Measurements from ENCODE around the gene NRG2.

Gene NRG2

GRCh38 chr5:139831624-139832023, 211.5 kb downstream of the NRG2 start:
- FAIRE-seq: no peak

- no peak for FAIRE-seq
These were observed 213.6 kb downstream of the NRG2 start for GRCh38 chr5:139829471-139829870.

DNA sequence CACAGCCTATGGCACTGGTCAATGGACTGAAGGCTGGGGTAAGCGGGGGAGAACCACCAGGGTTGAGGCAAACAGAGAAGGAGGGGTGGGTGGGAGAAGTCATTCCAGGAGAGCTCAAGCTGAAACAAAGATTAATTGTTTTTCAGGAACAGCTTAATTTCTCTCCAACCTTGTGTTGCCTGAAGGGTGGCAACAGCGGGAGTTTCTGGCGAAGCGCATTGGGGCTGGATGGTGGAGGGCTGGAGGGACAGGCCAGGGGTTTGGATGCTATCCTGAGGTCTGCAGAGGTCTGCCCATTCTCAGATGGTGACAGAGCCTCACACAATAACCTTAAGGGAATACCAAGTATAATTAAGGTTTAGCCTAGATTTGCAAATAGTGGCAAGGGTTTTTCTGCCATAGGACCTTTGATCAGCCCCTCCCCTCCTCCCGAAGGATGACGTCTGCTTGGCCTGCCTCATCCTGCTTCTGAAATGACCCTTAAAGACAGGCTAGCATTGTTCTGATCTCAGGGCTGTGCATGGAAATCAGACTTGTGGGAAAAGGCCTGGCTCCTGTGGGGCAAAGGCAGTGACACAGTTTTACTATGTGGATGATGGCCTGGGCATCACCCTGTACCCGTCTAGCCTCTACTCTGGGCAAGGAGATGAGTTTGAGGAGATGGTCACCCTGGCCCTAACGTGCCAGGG, 214.7 kb downstream of the NRG2 start:
- no peak for FAIRE-seq

DNA sequence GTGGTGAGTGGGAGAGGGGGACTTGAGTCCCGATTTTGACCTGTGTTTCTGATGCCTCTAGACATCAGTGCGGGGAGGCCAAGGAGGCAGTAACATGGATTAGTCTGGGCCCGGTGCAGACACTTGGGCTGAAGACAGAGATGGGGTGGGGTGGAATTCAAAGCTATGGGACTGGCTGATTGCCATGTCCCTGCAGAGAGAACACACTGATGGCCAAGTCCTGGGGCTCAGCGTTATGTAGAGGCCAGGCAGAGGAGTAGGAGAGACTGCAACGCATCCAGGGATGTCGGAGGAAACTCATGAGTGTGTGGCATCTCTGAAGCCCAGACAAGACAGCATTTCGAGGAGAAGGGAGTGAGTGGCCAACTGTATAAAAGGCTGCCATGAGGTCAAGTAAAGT, 217.4 kb downstream of the NRG2 start:
- no peak for FAIRE-seq

DNA sequence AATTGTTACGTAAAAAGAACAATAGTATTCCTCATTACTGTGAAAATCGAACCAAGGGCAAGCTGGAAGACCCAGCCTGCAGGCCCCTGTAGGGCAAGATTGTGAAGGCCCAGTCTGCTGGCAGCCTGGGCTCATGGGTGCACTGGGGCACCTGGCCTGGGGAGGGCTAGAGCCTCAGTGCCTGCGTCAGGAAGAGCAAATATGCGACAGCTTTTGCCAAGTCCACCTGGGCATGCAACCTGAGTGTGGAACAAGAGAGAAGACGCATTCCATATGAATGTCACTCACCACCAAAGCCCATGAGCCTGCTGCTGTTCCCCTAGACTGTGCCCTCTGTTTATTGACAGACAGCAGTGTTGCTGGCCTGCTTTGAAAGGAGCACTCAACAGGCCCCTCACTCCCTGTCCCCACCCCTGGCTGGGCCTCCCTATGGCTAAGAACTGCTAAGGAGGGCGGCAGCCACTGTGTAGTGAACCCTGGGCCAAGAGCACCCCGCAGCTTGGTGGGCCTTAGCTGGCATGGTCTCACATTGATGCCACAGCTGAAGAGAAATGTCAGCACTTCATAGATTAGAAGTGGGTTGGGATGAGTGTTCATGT, 219.2 kb downstream of the NRG2 start:
- FAIRE-seq: no peak

DNA sequence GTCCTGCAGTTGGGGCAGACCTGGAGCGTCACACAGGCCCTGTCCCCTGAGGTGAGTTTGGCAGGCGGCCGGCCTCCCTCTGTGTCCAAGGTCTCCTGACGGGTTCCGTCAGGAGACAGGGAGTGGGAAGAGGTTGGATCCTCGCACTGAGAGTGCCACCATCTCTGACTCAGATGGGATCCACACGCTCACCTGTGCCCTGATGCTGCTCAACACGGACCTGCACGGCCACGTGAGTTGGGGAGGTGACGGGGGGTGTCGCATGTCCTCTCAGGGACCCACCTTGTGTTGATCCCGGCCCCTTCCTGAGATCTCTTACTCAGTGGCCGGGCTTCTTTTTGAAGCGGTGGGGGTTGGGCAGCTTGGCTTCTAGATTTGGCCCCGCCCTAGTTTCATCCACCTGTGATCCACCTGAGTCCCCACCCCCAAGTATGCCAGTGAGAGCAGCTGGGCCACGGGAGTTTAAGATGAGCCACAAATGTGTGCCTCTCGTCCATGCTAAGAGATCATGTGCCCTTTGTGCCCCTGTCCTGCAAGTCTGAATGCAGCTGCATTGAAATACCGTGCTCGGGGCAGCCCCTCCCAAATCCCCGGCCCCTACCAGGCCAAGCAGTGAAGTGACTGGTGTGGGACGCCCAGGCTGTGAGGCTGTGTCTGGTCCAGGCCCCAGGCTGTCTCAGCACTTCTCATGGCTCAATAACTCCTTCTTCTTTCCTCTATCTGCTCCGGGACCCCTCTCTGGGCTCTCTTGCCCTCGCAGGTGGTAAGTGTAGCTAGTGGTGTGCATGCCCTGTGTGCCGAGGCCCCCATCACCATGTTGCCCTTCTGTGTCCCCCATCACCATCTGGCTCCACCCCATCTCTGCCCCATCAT, 220.3 kb downstream of the NRG2 start:
- FAIRE-seq: no peak

DNA sequence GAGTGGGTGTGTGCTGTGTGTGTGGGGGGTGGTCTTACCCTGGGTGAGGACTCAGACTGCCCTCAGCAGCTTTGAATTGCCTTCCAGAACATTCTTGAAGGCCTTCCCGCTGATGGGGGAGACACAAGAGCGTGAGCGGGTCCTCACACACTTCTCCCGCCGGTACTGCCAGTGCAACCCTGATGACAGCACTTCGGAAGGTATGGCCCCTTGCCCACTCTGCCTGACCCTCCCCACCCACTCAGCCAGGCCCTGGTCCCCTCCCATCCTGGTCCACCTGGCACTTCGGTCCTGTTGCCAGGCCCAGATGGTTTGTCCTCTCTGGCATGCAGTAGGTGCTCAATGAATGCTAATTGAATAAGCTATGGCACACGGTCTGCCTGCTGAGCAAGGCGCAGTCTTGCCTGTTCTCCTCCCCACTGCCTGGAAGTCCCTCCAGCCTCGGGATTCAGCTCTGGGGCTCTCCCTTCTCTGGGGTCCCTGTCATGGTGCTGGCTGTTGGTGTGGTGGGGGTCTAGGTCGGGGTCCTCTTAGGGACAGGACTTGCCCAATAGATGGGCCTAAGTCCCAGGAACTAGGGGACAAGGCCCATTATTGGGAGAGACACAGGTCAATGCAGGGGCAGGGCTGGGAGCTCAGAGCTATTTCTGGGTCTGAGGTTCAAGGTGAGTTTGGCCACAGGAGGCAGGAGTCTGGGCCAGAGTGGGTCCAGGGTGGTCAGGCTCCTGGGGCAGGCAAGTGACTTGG, 221.1 kb downstream of the NRG2 start:
- no peak for FAIRE-seq

- FAIRE-seq: no peak
These were observed 222.5 kb downstream of the NRG2 start for GRCh38 chr5:139820606-139821005.

DNA sequence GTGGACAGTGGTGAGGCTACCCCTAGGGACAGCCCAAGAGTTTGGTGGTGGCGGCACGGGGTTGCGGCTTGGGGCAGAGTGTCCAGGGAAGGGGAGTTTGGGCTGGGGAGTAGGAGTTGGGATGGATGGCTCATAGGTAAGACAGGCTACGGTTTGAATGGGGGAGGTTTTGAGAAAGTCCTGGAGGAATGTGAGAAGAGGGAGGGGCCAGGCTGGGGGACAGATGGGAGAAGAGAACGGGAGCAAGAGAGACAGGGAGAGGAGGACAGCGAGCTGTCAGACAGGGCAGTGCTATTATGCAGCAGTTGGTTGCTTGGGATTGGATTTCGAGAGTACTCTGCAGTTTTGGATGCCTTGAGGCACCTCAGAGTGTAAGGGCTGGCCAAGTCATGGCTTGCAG, 223.0 kb downstream of the NRG2 start:
- no peak for FAIRE-seq

GRCh38 chr5:139817970-139818369, 225.1 kb downstream of the NRG2 start:
- no peak for FAIRE-seq

- FAIRE-seq: no peak
These were observed 225.7 kb downstream of the NRG2 start for GRCh38 chr5:139817362-139817761.

GRCh38 chr5:139816566-139816965, 226.5 kb downstream of the NRG2 start:
- FAIRE-seq: no peak

DNA sequence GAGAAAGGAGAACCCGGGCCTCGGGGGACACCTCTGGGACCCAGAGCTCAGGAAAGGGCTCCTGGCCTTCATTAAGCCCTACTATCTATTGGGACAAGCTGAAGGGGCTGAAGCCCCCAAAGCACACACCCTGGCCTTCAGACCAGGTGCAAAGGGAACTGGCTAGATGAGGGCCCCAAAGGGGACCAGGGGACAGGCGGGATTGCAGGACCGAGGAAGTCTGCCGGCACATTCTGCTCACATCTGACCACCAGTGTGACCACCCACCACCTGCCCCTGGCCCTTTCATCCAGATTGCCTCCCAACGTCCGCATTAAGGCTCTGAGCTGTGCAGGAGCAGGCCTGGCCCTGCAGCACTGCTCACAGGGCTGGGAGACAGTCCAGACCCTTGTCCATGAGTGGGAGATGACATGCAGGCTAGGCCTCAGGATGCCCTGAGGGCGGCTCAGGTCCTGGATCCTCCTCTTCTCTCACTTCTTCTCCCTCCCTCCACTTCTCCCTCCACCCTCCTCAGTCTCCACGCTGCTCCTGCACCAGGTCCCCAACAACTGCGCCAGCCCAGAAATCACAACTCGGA, 228.3 kb downstream of the NRG2 start:
- no peak for FAIRE-seq

GRCh38 chr5:139814191-139814601, 228.9 kb downstream of the NRG2 start:
- no peak for FAIRE-seq

- FAIRE-seq: no peak
These were observed 230.0 kb downstream of the NRG2 start for GRCh38 chr5:139812836-139813805.

DNA sequence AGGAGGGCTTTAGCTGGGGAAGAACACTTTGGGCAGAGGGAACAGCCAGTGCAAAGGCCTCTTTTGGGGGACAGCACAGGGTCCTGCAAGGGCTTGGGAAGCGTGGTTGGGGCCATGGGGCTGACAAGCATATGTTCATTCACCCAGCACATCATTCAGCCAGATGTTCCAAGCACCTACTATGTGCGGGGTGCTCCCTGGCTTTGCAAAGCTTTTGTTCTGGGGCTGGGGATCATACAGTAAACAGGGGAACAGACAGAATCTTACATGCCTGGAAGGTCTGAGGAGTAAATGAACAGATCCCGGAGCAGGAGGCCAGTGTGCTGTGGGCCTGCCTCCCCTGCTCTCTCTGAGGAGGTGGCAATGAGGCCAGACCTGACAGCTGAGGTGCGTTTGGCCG, 230.8 kb downstream of the NRG2 start:
- no peak for FAIRE-seq

- FAIRE-seq: no peak
These were observed 231.9 kb downstream of the NRG2 start for GRCh38 chr5:139811274-139811607.

DNA sequence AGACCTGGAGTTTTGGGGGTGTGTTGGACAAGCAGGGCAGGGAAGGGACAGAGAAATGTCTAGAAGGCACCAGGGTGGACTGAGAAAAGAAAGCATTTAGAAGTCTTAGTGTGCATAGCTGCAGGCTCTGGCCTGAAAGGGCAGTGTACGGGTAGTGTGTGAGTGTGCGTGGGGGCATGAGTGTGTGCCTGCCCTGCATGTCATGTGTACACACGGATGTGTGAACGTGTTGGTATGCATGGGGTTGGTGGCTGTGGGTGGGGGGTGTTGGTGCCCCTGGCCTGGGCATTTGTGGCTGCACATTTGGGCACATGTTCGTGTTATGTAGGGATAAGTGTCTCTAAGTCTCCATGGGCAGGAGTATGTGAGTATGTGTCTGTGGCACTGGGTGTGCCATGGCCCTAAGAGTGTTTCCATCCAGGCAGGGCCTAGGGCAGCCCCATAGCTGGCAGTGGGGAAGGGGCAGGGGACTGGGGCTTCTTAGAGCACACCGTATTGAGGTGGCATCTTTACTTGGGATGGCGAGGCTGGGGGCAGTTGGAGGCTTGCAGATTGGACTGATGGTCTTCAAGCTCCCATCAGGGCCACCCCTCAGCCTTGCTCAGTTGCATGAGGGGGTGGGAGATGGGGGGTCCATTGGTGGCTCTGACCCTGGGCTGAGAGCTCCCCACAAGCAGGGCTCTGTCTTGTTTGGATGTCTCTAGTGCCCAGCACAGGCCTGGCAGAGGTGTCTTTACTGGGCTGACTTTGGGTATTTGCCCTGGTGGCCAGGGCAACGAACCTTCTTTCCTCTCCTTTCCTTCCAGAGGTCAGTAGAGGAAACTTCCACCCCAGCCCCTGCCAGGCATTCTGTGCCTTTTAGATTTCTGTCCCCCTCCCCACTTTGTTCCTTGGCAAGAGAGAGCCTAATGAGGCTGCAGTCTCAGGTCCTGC, 232.5 kb downstream of the NRG2 start:
- FAIRE-seq: no peak

GRCh38 chr5:139809331-139809810, 233.7 kb downstream of the NRG2 start:
- no peak for FAIRE-seq

Measured in colon (tissue), 2 donors.